Activated naive CD8-positive, alpha-beta T cell treated with anti-CD3 and anti-CD28 coated beads, Interleukin-2, amount 50 U/mL, for 16 hours (primary cell): ENCODE results near the gene ZNF83.
"Not testable (repeated sequence)": the region's sequence is repeated elsewhere in the genome, so short reads cannot be mapped to it uniquely, and the experiment has no call there.

ENCODE experiments used
- DNase-seq: peaks from one replicate; pipeline ENCODE4 v3.0.0-alpha.2; 2020; ENCODE audit warnings: low read depth, low spot score

ZNF83 gene

DNA sequence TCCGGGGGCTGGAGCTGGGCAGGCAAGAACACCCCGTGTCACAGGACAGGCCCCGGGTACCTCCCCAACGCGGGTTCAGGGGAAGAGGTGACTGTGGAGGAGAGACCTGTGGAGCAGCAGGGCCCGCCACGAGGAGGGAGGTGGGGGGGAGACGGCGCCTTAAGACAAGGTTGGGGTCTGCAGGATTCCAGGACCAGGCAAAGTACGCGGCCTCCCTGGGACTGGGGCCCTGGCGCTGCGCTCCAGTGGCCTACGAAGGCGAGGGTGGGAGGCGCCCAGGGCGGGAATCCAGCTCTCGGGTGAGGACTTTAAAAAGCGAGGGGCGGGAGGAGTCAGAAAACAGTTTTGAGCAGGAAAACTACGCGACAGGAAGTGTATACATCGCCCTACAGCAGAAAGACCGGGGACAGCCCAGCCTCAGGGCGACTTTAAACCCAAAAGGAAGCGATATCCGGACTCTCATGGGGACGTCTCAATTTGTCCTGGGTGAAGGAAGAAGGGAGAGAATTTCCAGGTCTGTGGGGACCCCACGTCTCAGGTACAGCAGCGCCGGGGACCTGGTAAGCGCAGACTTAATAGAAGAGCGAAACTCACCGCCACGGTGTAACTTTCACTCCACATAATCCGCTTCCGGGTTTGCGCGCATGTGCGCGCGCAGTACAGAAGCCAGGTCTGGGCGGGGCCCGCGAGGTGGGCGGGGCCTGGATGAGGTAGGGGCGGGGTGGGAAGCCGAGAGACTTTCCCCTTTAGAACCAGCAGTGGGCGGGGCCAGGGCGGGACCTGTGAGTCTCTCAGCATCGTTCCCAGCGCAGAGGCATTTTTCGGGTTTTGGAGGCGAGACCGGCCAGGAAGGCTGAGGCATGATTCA, at the start of gene ZNF83:
Gene ZNF83, minus strand, starts transcription at position 638 of the 868 bp plus-strand sequence.
- DNase-seq = peak; percentile 89

DNA sequence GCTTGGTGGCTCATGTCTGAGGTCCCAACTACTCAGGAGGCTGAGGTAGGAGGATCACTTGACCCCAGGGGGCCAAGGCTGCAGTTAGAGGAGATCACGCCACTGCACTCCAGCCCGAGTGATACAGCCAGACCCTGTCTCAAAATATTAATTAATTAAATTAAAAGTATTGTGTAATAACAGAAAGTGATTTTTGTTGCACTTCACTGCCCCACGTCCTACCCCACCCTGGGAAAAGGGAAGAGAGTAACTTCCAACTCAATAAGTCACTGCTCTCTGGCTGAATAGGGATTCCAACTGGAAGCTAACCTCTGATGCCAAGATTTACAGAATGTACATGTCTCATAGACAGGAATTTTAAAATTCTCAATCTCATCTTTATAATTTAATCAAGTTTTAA, 49.5 kb upstream of the ZNF83 start:
- no peak for DNase-seq

DNA sequence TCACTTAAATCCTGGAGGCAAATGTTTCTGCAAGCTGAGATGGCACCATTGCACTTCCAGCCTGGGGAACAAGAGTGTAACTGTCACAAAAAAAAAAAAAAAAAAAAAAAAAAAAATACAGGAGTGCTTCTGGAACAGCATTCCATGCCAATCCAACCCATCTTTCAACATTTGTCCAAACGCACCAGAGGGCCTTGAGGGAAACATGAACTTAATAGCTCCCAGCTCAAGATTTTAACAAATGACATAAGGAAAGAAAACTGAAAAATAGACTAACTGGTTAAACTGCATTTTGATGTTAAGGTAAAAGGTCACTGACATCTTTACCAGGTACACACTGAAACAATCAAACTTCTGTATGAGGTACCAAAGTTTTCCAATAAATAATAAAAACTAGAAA, 47.7 kb upstream of the ZNF83 start:
- DNase-seq = no peak

DNA sequence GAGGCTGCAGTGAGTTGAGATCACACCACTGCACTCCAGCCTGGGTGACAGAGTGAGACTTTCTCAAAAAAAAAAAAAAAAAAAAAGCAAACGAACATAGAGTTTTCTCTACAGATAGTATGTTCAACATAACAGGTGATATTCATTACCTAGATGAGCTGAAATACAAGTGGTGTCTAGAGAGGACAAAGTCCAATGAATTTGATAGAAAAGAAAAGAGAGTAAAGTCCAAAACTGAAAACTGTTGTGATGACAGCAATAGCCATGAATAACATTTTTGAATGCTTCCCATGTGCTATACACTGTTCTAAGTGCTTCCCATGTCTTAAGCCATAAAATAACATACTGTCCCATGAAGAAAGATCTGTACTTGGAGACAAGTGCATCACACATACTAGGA, 43.1 kb upstream of the ZNF83 start:
- DNase-seq = not testable (repeated sequence)

DNA sequence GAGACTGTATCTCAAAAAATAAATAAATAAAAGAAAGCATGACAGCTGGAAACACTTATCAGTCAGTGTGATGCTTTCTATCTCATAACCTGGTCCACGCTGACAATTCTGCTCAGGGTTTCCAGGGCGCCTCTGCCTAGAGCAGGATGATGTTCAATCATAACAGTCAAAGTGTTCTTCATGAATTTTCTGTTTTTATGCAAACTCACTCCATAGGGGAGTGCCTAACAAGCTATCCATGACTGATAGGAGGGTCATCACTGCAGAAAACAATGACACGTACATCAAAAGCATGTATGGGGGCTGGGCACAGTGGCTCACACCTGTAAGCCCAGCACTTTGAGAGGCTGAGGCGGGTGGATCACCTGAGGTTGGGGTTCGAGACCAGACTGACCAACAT, 41.4 kb upstream of the ZNF83 start:
- no peak for DNase-seq

DNA sequence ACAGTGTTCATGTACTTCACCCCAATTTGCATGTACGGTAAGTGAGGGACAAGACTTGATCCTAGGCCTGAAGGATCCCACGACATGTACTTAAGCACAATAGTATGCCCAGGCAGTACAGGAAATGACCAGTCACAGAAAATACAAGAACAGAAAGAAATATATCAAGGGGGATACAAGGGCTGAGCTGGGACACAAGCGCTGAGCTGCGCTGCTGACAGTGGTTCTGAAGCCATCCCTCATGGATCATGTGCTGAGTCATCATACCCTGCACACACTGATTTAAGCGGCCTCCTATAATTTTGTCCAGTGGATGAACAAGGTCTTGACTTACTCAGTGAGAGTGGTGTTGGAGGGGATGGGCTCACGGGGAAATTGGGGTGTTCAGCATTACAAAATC, 37.1 kb upstream of the ZNF83 start:
- DNase-seq = not testable (repeated sequence)

DNA sequence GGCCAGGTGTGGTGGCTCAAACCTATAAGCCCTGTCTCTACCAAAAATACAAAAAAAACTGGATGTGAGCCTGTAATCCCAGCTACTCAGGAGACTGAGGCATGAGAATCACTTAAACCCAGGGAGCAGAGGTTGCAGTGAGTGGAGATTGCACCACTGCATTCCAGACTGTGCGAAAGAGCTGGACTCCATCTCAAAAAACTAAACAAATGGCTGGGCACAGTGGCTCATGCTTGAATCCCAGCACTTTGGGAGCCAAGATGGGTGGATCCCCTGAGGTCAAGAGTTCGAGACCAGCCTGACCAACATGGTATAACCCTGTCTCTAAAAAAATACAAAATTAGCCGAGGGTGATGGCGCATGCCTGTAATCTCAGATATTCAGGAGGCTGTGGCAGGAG, 34.9 kb upstream of the ZNF83 start:
- DNase-seq = no peak

DNA sequence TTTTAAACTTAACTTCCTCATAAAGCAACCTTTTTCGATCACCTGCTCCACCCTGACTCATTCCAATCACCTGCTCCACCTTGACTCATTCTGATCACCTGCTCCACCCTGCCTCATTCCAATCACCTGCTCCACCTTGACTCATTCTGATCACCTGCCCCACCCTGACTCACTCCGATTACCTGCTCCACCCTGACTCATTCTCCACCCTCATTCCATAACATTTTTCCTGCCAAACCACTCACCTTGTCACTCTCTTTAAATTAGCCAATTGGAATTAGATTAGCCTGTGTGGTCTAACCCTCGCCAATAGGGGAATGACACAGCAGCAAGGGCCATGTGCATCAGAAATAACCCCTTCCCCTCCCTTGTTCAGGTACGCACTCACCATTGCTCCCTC, 31.9 kb upstream of the ZNF83 start:
- no peak for DNase-seq

DNA sequence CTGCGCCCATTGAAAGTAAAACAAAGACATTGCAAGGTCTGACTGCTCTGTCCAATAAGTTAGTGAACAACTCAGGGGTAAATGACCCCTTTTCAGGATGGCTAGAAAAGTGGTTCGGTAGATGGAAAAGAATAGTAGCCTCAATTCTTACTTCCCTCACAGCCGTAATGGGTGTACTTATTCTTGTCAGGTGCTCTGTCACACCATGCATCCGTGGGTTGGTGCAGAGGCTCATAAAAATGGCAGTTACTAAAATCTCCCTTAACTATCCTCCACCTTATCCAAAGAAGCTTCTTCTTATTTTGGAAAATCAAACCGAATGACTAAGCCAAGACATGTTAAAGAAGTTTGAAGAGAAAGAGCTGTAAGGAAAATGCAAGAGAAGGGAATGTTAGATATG, 31.4 kb upstream of the ZNF83 start:
- no peak for DNase-seq

DNA sequence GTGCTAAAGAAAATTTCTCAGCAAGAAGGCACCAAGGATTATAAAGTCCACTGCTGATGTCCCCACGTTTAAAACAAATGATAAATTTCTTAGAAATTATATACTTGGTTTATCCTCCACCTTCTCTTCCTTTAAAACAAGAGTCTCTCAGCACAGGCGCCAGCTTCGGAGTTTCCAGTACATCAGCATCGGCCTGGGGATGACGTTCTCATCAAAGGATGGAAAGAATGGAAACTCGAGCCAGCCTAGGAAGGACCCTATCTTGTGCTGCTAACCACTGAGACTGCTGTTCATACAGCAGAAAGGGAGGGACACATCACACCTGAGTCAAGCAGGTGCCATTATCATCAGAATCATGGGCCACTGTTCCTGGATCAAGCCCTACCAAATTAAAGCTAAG, 29.8 kb upstream of the ZNF83 start:
- no peak for DNase-seq

DNA sequence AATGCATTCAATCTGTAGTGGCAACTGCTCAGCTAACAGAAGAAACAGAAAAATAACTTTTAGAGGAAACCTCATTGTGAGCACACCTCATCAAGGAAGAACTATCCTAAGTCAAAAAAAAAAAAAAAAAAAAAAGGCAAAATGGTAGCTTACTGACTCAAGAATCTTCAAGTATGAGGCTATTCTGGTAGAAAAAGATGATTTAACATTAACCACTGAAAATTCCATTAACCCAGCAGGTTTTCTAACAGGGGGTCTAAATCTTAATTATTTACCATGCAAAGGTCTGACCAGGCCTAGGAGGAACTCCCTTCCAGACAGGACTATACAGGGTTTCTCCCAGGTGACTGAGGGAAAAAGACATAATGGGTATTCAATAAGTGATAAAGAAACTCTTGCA, 28.4 kb upstream of the ZNF83 start:
- DNase-seq = no peak

DNA sequence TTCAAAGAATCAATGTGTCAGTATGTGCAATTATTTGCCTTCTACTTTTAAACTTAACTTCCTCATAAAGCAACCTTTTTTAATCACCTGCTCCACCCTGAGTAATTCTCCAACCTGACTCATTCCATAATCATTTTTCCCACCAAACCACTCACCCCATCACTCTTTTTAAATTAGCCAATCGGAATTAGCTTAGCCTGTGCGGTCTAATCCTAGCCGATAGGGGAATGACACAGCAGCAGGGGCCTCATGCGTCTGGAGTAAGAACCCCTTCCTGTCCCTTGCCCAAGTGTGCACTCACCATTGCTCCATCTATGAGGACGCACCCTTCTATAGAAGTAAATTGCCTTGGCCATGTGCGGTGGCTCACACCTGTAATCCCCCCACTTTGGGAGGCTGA, 27.4 kb upstream of the ZNF83 start:
- no peak for DNase-seq

DNA sequence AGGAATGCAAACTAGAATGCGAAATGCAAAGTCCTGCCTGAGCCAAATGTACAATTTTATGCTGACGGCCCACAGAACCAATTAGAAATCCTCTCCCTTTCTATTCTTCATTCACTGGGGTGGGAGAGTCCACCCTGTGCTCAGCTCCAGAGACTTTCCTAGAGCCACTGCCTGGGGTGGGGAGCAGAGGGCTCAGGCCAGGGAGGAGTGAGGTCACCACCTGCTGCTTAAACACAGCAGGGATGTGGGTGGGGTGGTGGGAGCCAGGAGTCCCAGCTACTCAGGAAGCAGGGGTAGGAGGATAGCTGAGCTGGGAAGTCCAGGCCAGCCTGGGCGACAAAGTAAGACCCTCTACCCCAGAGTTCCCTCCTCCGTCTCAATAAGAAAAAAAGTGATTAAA, 26.9 kb upstream of the ZNF83 start:
- DNase-seq = no peak

DNA sequence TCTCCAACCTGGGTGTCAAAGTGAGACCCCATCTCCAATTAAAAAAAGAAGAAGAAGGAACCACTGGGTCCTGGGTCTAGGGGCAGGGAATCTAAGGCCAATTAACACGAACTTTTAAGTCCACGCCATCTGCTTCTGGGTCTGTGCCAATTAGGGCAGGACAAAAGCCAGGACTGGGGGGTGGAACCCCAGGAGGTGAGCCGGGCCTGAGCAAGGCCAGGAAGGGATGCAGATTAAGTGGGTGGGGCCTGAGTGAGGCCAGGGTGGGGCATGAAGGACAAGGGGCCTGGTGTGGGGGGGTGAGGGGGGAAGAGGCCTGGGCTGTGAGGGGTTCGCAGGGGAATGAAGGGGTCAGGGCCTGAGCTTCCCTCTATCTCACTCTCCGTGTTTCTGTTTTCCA, 26.3 kb upstream of the ZNF83 start:
- no peak for DNase-seq

DNA sequence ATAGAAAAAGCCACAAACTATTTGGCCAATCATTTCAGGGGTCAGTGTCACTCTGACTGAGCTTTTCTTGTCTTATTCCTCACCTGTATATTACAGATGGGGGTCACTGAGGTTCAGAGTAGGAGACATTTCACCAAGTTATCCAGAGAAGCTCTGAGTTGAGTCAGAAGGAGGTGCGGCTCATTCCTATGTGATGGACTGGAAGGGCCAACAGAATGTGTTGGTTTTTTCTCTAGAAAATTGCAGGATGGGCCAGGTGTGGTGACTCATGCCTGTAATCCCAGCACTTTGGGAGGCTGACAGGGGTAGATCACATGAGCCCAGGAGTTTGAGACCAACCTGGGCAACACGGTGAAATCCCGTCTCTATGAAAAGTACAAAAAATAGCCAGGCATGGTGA, 24.5 kb upstream of the ZNF83 start:
- DNase-seq = no peak

DNA sequence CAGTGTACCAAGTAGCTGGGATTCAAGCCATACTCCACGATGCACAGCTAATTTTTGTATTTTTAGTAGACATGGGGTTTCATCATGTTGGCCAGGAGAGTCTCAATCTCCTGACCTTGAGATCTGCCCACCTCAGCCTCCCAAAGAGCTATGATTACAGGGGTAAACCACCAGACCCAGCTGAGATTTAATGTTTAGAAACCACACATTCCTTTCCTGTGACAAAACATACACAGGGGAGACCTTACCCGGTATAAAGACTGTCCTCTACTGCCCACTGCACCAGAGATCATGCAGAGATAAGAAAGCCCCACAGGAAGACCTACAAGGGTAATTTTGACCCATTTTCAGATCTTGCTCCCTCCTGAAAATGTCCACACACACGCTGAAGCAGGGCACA, 22.8 kb upstream of the ZNF83 start:
- DNase-seq = no peak

DNA sequence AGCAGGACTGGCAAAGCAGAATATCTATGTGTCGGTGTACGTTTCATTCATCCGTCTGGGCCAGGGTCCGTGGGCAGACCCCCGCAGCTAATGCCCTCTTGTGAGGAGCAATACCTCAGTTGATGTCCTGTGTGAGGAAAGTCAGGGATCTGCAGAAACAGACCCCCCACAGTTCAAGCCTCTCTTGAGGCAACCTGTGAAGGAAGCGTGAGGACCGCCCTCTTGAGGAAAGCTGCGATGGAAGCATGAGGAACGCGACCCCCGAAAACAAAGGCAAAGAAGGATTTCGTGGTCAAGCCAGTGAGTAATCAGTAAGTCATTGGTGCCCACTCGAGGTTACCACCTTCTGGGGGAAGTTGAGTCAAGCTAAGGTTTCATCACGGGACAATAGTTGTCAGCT, 20.9 kb upstream of the ZNF83 start:
- DNase-seq = no peak

DNA sequence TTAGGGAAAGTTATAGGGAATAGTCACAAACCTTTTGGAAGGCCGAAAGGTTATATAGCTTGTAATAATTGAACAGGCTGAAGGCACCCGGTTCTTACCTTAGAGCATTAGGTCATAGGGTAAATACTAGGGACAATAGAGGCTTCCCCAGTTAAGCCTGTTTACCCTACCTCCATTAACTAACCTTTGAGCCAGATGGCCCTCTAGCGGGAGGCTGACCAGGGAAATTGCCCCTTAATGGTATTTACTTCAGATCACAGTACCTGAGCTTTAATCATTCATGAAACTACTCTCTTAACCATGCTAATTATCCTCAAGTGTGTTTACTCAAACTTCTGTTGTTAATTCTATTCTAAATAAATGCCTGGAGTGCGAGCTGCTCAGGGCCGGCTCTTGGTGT, 20.4 kb upstream of the ZNF83 start:
- DNase-seq = no peak

DNA sequence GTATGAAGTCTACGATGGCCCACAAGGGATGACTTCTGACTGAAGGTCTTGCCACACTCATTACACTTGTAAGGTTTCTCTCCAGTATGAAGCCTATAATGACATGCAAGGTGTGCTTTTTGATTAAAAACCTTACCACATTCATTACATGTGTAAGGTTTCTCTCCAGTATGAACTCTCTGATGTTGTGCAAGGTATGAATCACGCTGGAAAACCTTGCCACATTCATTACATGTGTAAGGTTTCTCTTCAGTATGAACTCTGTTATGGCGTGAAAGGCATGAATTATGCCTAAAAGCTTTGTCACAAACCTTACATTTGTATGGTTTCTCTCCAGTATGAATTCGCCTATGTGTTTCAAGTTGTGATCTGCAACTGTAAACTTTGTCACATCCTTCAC, 15.0 kb upstream of the ZNF83 start:
- no peak for DNase-seq

DNA sequence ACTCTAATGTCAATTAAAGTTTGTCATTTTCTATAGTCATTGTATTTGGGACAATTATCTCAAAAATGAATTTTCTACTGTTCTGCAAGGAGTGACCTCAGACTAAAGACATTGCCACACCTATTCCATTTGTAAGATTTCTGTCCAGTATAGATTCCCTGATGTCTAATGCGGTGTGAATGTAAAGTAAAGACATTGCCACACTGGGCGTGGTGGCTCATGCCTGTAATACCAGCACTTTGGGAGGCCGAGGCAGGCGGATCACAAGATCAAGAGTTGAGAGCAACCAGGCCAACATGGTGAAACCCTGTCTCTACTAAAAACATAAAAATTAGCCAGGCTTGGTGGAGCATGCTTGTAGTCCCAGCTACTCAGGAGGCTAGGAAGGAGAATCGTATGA, 13.8 kb upstream of the ZNF83 start:
- DNase-seq = no peak

DNA sequence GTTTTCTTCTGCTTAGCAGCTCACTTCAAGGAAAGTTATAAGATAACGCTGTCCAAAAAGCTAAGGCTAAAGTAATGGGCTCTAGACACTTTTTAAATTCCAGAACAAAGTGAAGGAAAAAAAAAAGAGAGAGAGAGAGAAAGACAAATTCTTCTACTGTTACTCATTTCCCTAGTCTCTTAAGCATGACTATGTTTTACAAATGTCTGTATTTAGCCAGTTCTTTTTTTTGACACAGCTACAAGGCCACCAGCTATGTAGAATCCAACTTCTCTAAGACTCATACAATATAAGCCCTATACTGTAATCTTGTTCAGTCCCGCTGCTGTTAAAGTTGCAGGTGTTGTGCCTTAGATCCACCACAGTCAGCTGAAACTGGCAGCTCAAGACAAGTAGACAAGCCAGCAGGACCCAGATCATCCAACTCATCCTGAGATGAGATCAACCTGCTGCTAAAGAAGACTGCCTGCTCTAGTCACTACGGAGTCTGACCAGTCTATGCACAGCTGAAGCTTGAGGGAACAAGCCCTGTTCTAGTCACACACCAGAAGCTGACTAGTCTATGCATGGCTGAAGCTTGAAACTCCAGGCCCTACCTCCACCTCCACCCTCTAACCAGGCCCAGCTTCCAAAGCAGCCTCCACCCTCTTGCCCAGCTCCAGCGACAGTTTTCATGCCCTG, 10.3 kb upstream of the ZNF83 start:
- no peak for DNase-seq

DNA sequence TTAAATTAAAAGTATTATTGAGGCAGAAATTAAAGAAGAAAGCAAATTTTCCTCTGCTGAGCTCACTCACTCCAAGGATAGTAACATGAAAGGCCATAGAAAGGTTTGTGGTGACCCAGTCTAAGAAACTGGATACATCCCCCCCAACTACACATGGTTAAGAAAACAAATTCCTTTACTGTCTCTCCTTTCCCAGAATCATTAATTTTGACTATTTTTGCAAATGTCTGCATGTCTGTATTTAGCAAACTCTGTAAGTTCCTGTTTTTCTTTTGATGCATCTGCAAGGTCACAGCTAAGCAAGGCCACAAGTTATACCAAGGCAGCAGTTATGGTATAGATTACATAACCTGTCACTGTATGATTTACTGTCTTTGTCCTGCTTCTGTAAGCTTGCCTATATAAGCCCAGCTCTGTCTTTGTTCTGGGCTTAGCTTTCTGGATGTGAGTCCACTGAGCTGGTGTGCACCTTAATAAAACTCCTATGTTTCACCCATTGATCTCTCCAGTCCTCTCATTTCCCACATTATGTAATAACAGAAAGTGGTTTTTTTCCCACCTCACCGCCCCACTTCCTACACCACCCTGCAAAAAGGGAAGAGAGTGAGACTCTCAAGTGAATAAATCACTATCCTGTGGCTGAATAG, 8.5 kb upstream of the ZNF83 start:
- DNase-seq = no peak

DNA sequence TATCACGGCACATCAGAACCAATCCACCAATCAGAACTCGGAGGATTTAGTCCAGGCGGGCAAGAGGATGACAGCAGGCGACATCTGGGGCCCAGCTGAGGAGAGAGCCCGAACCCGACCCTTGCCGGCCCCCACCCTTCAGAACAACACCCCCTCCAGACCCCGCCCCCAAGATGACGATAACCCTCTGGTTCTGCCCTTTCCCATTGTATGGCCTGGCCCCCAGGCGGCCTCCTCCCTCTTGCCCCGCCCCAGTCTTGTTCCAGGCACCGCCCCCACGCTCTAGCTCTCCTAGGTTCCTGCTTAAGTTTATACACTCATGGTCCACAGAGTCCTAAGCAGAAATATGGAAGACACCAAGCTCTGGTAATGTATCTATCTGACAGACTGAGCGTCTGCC, 2.8 kb upstream of the ZNF83 start:
- no peak for DNase-seq
